DND-41 (cell line): ENCODE results near the gene KIF1A.

Experiments used
- EZH2 ChIP-seq: IDR thresholded peaks from 3 replicates; pipeline ENCODE4 v1.6.1; 2012; ENCODE audit warnings: borderline replicate concordance, low read depth, mild to moderate bottlenecking, moderate library complexity, low read length, inconsistent platforms; ENCODE audit not compliant: severe bottlenecking
- TF ChIP-seq, protein P1 (sequence below): IDR thresholded peaks from 2 replicates; pipeline ENCODE4 v1.5.1; 2012; ENCODE audit warnings: borderline replicate concordance, low read length, moderate library complexity, mild to moderate bottlenecking; ENCODE audit not compliant: poor library complexity, severe bottlenecking; ENCODE audit errors: extremely low read depth

DNA sequence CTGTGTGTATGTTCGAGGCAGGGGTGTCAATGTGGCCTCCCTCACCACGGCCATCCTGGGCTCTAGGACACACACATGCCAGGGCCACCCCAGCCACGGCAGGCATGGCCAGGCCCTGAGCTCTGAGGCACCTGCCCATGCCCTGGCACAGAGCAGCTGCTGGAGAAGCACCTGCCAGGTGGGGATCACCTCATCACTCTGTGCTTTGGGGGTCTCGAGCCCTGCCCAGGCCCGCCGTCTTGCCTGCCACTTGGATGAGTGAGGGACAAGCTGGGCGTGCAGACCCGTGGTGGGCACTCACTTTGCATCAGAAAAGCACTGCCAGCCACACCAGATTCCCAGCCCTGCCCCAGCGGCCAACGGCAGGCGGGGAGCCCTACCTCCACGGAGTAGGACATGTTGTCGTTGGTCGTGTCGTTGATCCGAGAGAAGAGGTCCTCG, 33.1 kb downstream of the KIF1A start:
- TF ChIP-seq, protein P1, sequence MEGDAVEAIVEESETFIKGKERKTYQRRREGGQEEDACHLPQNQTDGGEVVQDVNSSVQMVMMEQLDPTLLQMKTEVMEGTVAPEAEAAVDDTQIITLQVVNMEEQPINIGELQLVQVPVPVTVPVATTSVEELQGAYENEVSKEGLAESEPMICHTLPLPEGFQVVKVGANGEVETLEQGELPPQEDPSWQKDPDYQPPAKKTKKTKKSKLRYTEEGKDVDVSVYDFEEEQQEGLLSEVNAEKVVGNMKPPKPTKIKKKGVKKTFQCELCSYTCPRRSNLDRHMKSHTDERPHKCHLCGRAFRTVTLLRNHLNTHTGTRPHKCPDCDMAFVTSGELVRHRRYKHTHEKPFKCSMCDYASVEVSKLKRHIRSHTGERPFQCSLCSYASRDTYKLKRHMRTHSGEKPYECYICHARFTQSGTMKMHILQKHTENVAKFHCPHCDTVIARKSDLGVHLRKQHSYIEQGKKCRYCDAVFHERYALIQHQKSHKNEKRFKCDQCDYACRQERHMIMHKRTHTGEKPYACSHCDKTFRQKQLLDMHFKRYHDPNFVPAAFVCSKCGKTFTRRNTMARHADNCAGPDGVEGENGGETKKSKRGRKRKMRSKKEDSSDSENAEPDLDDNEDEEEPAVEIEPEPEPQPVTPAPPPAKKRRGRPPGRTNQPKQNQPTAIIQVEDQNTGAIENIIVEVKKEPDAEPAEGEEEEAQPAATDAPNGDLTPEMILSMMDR: no peak
- TF ChIP-seq EZH2: no peak
